Nucleus accumbens (tissue), 56 donors: ENCODE results near the gene DNAH5.

Experiments used
- DNase-seq, 56 donors: peaks; one replicate each; lab custom pipeline; 2025; lab: John Stamatoyannopoulos, UW

Gene DNAH5

DNA sequence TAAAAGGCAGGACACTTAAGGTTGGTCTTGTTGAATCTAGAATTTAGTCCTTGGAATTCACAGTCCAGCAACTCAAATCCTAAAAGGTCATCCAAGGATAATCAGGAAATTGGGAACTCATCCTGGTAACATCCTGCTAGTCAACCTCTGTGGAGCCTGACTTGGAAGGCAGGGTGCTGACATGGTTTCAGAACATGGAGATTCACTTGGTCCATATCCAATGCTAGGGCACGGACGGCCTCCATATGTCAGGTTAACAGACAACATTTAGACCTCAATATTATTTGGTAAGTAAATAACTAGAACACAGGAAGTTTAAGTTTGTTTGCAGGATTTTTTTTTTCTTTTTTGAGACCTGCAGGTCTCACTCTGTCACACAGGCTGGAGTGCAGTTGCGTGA is 783 bp upstream of the DNAH5 start:
- no peak for DNase-seq

DNA sequence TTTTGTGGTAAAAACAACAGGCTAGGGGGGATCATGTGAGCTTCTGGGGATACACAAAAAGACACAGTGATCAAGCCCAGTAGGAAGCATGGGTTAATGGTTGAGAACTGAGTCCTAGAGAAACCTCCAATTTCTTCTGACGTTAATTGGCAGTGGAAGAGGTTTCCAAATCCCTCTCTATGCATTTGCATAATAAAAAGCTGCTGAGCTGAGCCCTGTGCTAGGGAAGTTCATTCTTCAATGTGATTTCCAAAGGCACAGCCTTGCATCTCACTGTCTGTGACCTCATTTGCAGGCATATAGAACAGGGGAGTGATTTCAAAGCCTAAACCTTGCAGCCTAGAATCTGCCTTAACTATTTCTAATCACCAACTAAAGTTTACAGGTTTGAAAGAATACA is 812 bp downstream of the DNAH5 start:
- peak in 3 of 56 donors; percentile 14 to 46 (median 27) for DNase-seq

DNA sequence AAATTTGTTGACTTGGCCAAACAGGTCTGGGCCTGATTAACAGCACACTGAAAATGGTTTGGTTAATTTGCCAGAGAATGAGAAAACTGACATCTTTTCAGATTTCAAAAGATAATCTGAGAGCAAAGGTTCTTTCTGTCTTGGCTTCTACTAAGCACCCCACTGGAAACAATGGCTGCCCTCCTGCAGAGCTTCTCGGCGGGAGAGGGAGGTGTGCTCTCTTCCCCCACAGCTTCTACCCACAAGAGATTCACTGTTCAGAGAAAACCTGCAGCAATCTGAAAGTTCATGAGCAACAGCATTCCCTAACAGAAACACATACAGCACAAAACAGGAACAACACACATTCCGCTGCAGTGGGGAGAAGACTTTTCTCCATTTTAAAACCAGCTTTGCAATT is 3.0 kb downstream of the DNAH5 start:
- no peak for DNase-seq

GRCh38 chr5:13939638-13940037 is 4.8 kb downstream of the DNAH5 start:
- DNase-seq: no peak

DNA sequence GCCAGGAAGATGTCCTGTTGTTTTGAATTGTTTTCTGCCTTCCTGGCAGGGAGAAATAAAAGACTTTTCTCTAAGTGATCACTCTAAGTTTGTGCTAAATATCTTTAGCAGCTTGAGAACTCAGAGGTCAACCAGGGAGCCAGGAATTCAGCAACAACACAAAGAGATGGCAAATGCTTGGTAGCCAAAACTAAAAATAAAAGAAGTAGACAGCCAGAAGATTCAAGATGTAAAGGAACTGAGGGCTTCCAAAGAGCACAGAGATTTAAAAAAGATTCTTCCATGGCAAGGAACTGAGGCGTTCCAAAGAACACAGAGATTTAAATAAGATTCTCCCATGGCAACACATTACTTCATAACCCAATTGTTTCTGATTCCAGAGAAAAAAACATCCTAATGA is 9.6 kb downstream of the DNAH5 start:
- DNase-seq: no peak

GRCh38 chr5:13934125-13934524 is 10.4 kb downstream of the DNAH5 start:
- DNase-seq: no peak

GRCh38 chr5:13932561-13932960 is 11.9 kb downstream of the DNAH5 start:
- peak in 6 of 56 donors; percentile 12 to 35 (median 14) for DNase-seq

DNA sequence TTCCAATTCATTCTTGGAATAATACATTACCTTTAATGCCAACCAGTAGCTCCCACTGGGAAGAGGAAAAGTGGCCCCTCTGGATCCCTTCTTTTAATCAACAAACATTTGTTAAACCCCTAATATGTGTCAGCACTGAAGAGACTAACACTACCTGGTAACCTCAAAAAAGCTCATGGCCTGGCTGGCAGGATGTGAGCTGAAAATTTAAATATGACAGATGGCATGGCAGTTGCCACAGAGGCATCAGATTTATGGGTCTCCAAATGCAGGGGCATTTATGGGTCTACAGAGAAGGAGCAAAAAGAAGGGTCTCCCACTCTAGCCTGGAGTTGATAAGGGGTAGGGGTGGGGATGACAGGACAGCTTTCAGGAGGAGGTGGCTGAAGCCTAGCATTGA is 12.5 kb downstream of the DNAH5 start:
- no peak for DNase-seq

GRCh38 chr5:13930541-13931171 is 13.8 kb downstream of the DNAH5 start:
- peak in 2 of 56 donors; percentile 4 to 54 for DNase-seq

DNA sequence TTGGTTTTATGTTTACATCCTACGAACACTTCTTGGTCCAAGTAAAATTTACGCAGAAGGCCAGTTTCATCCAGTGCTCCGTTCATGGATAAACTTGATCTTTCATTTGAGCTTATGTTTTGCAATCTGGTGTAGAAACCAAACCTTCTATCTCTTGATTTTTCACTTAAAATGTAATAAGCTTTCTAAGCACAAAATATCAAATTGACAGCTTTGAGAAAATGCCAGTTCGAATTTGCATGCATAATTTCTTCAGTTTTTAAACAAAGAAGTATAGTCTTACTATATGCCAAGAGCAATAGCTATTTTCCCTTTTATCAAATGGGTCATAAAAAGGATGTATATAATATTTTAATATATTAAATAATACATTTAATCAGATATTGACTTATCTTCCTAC is 17.8 kb downstream of the DNAH5 start:
- no peak for DNase-seq

DNA sequence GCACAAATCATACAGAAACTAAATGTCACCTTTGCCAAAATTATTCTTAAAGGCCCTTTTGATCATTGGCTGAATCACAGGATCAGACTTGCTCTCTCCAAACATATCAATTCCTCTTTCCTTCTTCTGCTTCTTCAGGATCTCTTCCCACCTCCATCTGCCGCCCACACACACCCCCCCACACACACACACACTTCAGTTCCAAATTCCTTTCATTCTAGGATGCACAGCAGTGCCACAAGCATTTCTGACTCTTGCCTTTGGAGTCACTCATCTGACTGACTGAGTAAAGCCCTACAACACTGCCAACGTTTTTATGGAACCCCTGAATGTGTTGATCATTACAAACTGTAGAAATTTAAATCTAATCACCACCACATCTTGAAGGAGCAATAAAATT is 22.9 kb downstream of the DNAH5 start:
- DNase-seq: no peak

- no peak for DNase-seq
Measured at GRCh38 chr5:13919786-13920185, 24.7 kb downstream of the DNAH5 start.

DNA sequence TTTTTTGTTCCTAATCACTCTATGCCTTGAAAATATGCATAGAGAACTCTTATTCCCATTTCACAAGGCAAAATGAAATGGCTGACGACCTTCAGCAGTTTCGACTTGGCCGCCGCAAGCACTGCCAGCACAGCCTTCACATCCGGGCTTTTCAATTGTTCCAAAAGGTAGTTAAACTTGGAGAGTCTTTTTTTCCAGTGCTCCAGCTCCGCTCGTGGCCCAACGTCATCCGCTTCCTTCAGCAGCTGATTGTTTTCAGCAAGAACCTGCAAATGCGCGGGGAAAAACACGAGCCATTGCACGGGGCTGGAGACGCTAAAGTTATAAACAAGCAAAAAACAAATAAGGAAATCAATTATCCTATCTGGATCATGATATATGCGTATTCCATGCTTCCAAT is 25.4 kb downstream of the DNAH5 start:
- DNase-seq: no peak

DNA sequence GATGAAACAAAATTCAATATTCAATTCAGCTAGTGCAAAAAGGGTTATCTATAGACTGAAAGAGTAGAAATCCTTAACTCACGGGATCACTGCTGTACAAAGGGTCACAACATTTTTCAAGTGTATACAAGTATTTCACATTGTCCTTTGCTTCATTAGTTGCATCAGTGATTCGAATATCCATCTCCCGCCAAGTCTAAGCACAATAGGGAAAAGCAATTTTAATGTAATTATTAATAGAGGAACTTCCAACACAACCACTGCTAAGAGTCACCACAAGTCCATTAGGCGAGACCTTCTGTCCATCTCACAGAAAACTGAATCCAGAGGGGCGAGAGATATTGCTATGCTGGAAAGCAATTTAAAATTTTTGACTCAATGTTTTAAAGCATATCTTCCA is 27.4 kb downstream of the DNAH5 start:
- no peak for DNase-seq

DNA sequence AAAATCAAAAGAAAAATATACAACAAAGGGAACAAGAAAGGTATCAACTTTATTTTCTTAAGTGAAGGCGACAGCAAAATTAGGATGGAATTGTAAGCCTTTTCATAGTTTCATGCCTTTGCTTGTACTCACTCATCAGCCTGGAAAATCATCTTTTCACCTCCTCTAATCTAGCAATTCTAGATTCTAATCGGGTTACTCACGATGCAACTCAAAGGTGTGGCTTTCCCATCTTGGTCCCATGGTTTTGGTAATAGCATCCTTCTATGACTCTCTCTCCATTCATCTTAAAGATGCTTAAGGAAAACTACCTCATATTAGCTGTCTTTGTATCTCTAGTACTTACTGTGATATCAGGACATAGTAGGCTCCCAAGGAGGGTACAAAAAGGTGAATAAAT is 30.5 kb downstream of the DNAH5 start:
- no peak for DNase-seq

DNA sequence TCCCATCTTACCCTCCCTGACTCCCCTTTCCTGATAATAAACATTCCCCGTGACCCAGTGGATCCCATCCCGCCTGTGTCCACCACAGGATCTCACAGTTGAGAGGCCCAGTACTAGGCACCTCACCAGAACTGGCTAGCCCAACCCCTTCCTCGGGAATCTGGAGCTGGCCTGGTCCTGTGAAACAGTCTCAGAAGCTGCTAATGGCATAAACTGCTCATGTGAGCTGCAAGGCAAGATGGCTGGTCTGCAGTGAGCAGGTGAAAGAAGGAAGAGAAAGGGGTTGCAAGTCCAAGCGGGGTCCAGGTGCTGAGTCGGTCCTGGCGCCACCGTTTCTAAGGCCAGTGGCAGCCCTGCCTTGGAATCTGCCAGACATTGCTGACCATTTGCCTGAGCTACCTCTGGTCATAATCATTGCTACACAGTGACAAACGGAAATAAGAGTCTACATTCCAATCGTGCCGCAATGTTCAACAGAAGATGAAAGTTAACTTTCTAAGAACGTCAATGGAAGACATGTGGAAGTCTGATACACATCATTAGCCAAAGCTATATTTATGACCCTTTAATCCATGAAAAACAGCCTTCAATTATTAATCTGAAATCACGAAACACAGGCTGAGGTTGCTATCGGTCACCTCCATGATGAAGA is 33.7 kb downstream of the DNAH5 start:
- no peak for DNase-seq

DNA sequence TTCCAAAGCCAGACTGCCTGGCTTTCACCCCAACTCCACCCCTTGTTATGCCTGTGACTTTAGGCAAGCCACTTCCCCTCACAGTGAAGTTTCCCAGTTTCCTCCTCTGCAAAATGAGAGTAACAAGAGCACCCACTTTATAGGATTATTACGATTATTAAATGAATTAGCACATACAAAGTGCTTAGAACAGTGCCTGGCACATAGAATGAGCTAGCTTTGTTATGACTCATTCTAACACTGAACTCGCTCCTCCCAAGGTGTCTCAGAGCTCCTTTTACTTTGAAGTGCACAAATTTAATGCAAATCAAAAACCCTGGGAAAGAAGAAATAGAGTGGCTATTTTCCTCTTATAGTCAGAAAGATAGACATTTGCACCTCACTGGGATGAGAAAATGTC is 34.3 kb downstream of the DNAH5 start:
- DNase-seq: no peak

DNA sequence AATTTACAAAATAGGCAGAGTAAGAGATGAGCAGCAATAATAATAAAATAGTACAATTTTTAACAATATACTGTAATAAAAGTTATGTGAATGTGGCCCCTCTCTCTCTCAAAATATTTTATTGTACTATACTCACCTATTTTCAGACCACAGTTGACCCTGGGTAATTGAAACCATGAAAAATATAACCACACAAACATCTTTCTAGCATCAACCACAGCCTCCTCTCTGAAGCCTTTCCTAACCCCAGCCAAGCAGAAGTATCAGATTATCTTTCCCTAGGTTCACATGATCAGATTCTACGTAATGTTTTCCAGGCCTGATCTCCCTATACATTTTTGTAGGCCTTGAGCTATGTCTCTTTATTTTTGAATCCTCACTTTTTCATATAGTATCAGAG is 35.2 kb downstream of the DNAH5 start:
- DNase-seq: no peak

GRCh38 chr5:13898569-13898968 is 45.9 kb downstream of the DNAH5 start:
- DNase-seq: no peak

- DNase-seq: no peak
Measured at GRCh38 chr5:13878357-13878756, 66.1 kb downstream of the DNAH5 start.

DNA sequence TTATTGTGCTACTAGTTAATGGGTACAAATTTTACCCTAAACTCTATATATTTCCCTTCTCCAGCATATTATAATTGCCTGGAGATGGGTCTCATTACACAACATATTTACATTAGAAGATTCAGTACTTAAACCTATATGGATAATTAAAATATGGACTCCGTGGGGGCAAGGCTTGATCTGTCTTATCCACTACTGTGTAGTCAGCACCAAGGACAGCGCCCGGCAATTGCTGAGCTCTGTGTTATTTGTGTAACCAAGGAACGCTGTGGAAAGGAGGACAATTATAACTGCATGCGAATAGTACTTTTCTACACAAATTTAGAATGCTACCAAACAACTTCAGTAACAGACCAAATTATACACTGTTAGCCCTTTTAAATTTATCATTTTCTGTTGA is 77.7 kb downstream of the DNAH5 start:
- peak in 2 of 56 donors; percentile 3 for DNase-seq

DNA sequence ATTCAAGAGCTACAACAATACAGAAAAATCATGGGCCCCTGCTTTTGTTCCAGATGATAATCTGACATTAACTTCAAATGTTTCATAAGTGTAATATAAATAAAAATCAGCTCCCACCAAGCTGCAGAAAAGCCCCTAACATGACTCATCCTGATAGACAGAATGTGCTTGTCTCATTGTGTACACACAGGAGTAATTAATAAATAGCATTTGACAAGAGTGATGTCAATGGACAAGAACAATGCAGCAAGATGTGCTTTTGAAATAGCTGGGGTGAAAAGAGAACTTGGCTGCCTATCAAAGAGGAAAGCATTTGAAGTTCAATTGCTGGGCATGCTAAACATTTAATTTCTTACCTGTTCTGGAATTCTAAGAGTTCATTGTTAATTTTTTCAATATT is 79.2 kb downstream of the DNAH5 start:
- no peak for DNase-seq

GRCh38 chr5:13860146-13860545 is 84.3 kb downstream of the DNAH5 start:
- no peak for DNase-seq
